Hepatocyte (in vitro differentiated cells): ENCODE measurements around the gene ANKRD39. TPM values are rescaled to one million over a fixed set of nuclear protein-coding genes. Genes with fewer than 3 reads are reported as not detected.

Experiments used
- DNase-seq: peaks from one replicate; pipeline ENCODE4 v3.0.0-alpha.2; 2016; ENCODE audit warnings: low spot score
- H2AFZ ChIP-seq: fragments of 200-600 bp; sonication (generic); 2 replicates; pipeline ENCODE4 v1.6.0; 2016; ENCODE audit warnings: antibody characterized with exemption, mild to moderate bottlenecking
- H3K27ac ChIP-seq: fragments of 200-600 bp; sonication (generic); 2 replicates; pipeline ENCODE4 v1.5.1; 2016; ENCODE audit warnings: mild to moderate bottlenecking
- H3K27me3 ChIP-seq: fragments of 200-600 bp; sonication (generic); 2 replicates; pipeline ENCODE4 v1.6.1; 2016
- H3K36me3 ChIP-seq: fragments of 200-600 bp; sonication (generic); replicated peaks from 2 replicates; pipeline ENCODE4 v1.5.1; 2016; ENCODE audit warnings: low read depth; ENCODE audit not compliant: insufficient read depth
- H3K4me1 ChIP-seq: fragments of 200-600 bp; sonication (generic); 2 replicates; pipeline ENCODE4 v1.5.1; 2016; ENCODE audit warnings: mild to moderate bottlenecking, moderate library complexity; ENCODE audit not compliant: insufficient read depth
- H3K4me2 ChIP-seq: fragments of 200-600 bp; sonication (generic); 2 replicates; pipeline ENCODE4 v1.6.0; 2016
- H3K4me3 ChIP-seq: fragments of 200-600 bp; sonication (generic); 2 replicates; pipeline ENCODE4 v1.5.1; 2016; ENCODE audit warnings: mild to moderate bottlenecking
- H3K79me2 ChIP-seq: fragments of 200-600 bp; sonication (generic); 2 replicates; pipeline ENCODE4 v1.6.0; 2017; ENCODE audit warnings: mild to moderate bottlenecking
- H3K9me2 ChIP-seq: fragments of 200-600 bp; sonication (generic); replicated peaks from 2 replicates; pipeline ENCODE4 v1.6.0; 2017; ENCODE audit warnings: mild to moderate bottlenecking; ENCODE audit not compliant: insufficient read depth
- H3K9me3 ChIP-seq: fragments of 200-600 bp; sonication (generic); 2 replicates; pipeline ENCODE4 v1.5.1; 2016; ENCODE audit warnings: low read depth, mild to moderate bottlenecking
- H4K20me1 ChIP-seq: fragments of 200-600 bp; sonication (generic); 2 replicates; pipeline ENCODE4 v1.6.0; 2016; ENCODE audit warnings: mild to moderate bottlenecking; ENCODE audit not compliant: insufficient read depth, poor library complexity, severe bottlenecking
- CTCF ChIP-seq: fragments of 200-600 bp; sonication (generic); IDR thresholded peaks from 2 replicates; pipeline ENCODE4 v1.5.1; 2016; ENCODE audit warnings: antibody characterized with exemption, mild to moderate bottlenecking; ENCODE audit not compliant: poor library complexity
- EZH2 ChIP-seq: fragments of 200-600 bp; sonication (generic); IDR thresholded peaks from 2 replicates; pipeline ENCODE4 v1.6.1; 2016; ENCODE audit warnings: antibody characterized with exemption, mild to moderate bottlenecking, borderline replicate concordance
- EZH2phosphoT487 ChIP-seq: fragments of 200-600 bp; sonication (generic); IDR thresholded peaks from one replicate; pipeline ENCODE4 v1.6.1; 2018; ENCODE audit warnings: antibody characterized with exemption, mild to moderate bottlenecking, low read depth, moderate library complexity; ENCODE audit not compliant: unreplicated experiment, severe bottlenecking
- WGBS: methylation state at CpG from one replicate; pipeline ENCODE4 v1.1.6; 2016; ENCODE audit warnings: low lambda C conversion rate; ENCODE audit errors: missing lambda C conversion rate; 5-methylcytosine and 5-hydroxymethylcytosine counted together
- polyA plus RNA-seq: library from polyadenylated mRNA; unstranded; fragments of >200 nt; fragmentation: Nextera tagmentation; extraction: Ambion mirVana; gene quantifications from 2 replicates; pipeline ENCODE4 v1.2.1, GENCODE V29; 2016
- total RNA-seq: library from RNA; depleted of rRNA; stranded (reverse); fragments of >200 nt; gene quantifications from 2 replicates; pipeline ENCODE4 v1.2.3, GENCODE V29; 2014

Gene ANKRD39
- total and polyA plus RNA-seq, 2 experiments from 2014 or later, result 13.6 to 25.6 TPM

GRCh38 chr2:96873651-96874096, 15.9 kb upstream of the ANKRD39 start:
- H3K36me3 ChIP-seq, result no peaks in the 10 kb centered on the region
- H3K79me2 ChIP-seq, result peaks cover 10% of the 10 kb centered on the region
- peak overlapping the region; percentile 31 for H3K27ac ChIP-seq
- DNase-seq, result no peak
- no peaks in the 10 kb centered on the region for H3K27me3 ChIP-seq
- H3K4me1 ChIP-seq, result peaks cover 33% of the 10 kb centered on the region
- 69% methylated on average over 8 of the region's 8 CpGs for WGBS
- no peaks in the 10 kb centered on the region for H3K9me2 ChIP-seq
- H3K9me3 ChIP-seq, result no peaks in the 10 kb centered on the region
- TF ChIP-seq EZH2, result no peak
- H3K4me2 ChIP-seq, result no peak overlapping the region
- H4K20me1 ChIP-seq, result no peaks in the 10 kb centered on the region
- no peak overlapping the region for H3K4me3 ChIP-seq
- no peak overlapping the region for H2AFZ ChIP-seq

- peaks cover 34% of the 10 kb centered on the region for H3K4me1 ChIP-seq
- no peaks in the 10 kb centered on the region for H3K9me3 ChIP-seq
- H3K9me2 ChIP-seq, result no peaks in the 10 kb centered on the region
- H3K4me2 ChIP-seq, result peak overlapping the region; percentile 37
- H3K27ac ChIP-seq, result peak overlapping the region; percentile 35
- peaks cover 19% of the 10 kb centered on the region for H3K79me2 ChIP-seq
- DNase-seq, result no peak
- H3K4me3 ChIP-seq, result no peak overlapping the region
- H2AFZ ChIP-seq, result no peak overlapping the region
- no peaks in the 10 kb centered on the region for H3K36me3 ChIP-seq
- WGBS, result 46% methylated on average over 14 of the region's 14 CpGs
- H4K20me1 ChIP-seq, result peaks cover 5% of the 10 kb centered on the region
- no peak for TF ChIP-seq CTCF
- TF ChIP-seq EZH2, result no peak
- TF ChIP-seq EZH2phosphoT487, result no peak
- no peaks in the 10 kb centered on the region for H3K27me3 ChIP-seq
Observed at GRCh38 chr2:96872591-96873349, 15.0 kb upstream of the ANKRD39 start.

GRCh38 chr2:96870626-96871255, 12.9 kb upstream of the ANKRD39 start:
- Histone ChIP-seq H3K4me3 (peak overlapping the region; percentile 100), H3K27ac (peak overlapping the region; percentile 100), H3K79me2 (peaks cover 40% of the 10 kb centered on the region), H3K36me3 (no peaks in the 10 kb centered on the region), H3K9me3 (no peaks in the 10 kb centered on the region), H4K20me1 (peaks cover 26% of the 10 kb centered on the region), H3K4me2 (peak overlapping the region; percentile 99), H3K4me1 (peaks cover 51% of the 10 kb centered on the region), H2AFZ (peak overlapping the region; percentile 91), H3K9me2 (no peaks in the 10 kb centered on the region), H3K27me3 (no peaks in the 10 kb centered on the region)
- 35% methylated on average over 13 of the region's 13 CpGs for WGBS
- TF ChIP-seq EZH2, result no peak
- no peak for TF ChIP-seq EZH2phosphoT487
- no peak for TF ChIP-seq CTCF
- DNase-seq, result peak; percentile 58
